Osteoblast (primary cell): ENCODE results near the gene STAG3. TPM values are rescaled to one million over a fixed set of nuclear protein-coding genes. Genes with fewer than 3 reads are reported as not detected.
A peak's percentile ranks its signal among the peaks of the same experiment; 100 is the strongest.
"Not testable (repeated sequence)": the region's sequence is repeated elsewhere in the genome, so short reads cannot be mapped to it uniquely, and the experiment has no call there.

Experiments
- DNase-seq: peaks from one replicate; pipeline ENCODE4 v3.0.0; 2011; ENCODE audit warnings: low spot score, mixed read lengths; ENCODE audit not compliant: insufficient read length; ENCODE audit errors: missing footprints
- H2AFZ ChIP-seq: 2 replicates; pipeline ENCODE4 v1.6.0; 2011; ENCODE audit warnings: mild to moderate bottlenecking, low read length
- H3K27ac ChIP-seq: 2 replicates; pipeline ENCODE4 v1.5.1; 2011; ENCODE audit warnings: mild to moderate bottlenecking, low read depth, low read length, moderate library complexity
- H3K27me3 ChIP-seq: 2 replicates; pipeline ENCODE4 v1.6.0; 2012; ENCODE audit warnings: mild to moderate bottlenecking, control low read depth, inconsistent platforms, low read length, moderate library complexity; ENCODE audit not compliant: insufficient read depth
- H3K36me3 ChIP-seq: 2 replicates; pipeline ENCODE4 v1.5.1; 2011; ENCODE audit warnings: mild to moderate bottlenecking, low read length, control low read depth, moderate library complexity; ENCODE audit not compliant: insufficient read depth
- H3K4me1 ChIP-seq: 2 replicates; pipeline ENCODE4 v1.5.1; 2011; ENCODE audit warnings: mild to moderate bottlenecking, low read length, control low read depth, moderate library complexity; ENCODE audit not compliant: insufficient read depth
- H3K4me2 ChIP-seq: 2 replicates; pipeline ENCODE4 v1.6.0; 2011; ENCODE audit warnings: mild to moderate bottlenecking, low read length; ENCODE audit not compliant: insufficient read depth
- H3K4me3 ChIP-seq: fragments of 200-600 bp; sonication (generic); 3 replicates; pipeline ENCODE4 v1.5.1; 2012; ENCODE audit warnings: mild to moderate bottlenecking, low read length, inconsistent platforms; ENCODE audit not compliant: insufficient read depth
- H3K79me2 ChIP-seq: 2 replicates; pipeline ENCODE4 v1.6.0; 2012; ENCODE audit warnings: mild to moderate bottlenecking, low read length, control low read depth, inconsistent platforms; ENCODE audit not compliant: insufficient read depth
- H3K9me3 ChIP-seq: 2 replicates; pipeline ENCODE4 v1.5.1; 2011; ENCODE audit warnings: low read depth, low read length, control low read depth
- H4K20me1 ChIP-seq: 2 replicates; pipeline ENCODE4 v1.6.0; 2012; ENCODE audit warnings: mild to moderate bottlenecking, low read length, control low read depth; ENCODE audit not compliant: insufficient read depth
- total RNA-seq: library from RNA; depleted of rRNA; stranded (reverse); fragments of >200 nt; gene quantifications from 2 replicates; pipeline ENCODE4 v1.2.3, GENCODE V29; 2012
- TF ChIP-seq, protein P1 (sequence below): IDR thresholded peaks from 2 replicates; pipeline ENCODE4 v1.5.1; 2011; ENCODE audit warnings: mild to moderate bottlenecking, low read depth, low read length, moderate library complexity; ENCODE audit errors: extremely low read depth

The STAG3 gene
- total RNA-seq, 1 donor: 1.4 TPM

DNA sequence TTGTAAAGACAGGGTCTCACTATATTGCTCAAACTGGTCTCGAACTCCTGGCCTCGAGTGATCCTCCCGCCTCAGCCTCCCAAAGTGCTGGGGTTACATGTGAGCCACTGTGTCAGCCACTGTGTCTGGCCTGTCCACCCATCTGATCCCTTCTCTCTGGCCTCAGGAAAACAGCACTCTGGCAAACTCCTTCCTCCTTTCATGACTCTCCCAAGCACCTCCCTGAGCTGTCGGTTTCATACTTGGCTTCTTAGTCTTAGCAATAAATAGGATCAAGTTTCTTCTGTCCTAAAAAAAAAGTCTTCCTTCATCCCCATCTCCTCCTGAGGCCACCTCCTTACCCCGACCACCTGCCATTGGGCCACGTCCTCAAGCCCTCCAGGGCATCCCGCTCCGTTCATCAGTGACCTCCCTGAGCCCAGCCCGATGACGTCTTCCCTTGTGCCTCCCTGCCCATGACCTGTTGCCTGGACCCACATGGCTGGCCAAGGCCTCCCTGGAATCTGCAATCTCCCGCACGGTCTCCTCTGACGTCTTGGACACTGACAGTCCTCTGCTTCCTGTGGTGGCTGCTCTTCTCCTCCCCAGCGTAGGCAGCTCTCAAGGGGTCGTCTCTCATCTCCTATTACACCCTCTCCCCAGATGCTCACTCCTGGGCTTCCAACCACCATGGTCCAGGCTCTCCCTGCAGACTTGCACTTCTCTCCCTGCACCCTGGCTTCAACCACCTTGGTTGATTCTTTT is 68.6 kb downstream of the STAG3 start:
- not testable (repeated sequence) for H3K9me3 ChIP-seq, H3K4me3 ChIP-seq, H3K27ac ChIP-seq, H3K79me2 ChIP-seq, H3K4me1 ChIP-seq, H2AFZ ChIP-seq, H3K36me3 ChIP-seq, H3K27me3 ChIP-seq, H3K4me2 ChIP-seq
- DNase-seq: peak; percentile 47
- peaks cover 18% of the 10 kb centered on the region for H4K20me1 ChIP-seq

DNA sequence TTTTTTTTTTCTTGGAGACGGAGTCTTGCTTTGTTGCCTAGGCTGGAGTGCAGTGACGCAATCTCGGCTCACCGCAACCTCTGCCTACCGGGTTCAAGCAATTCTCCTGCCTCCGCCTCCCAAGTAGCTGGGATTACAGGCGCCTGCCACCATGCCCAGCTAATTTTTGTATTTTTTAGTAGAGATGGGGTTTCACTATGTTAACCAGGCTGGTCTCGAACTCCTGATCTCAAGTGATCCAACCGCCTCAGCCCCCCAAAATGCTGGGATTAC is 69.1 kb downstream of the STAG3 start:
- not testable (repeated sequence) for H2AFZ ChIP-seq, DNase-seq, H3K36me3 ChIP-seq, H3K27me3 ChIP-seq, H3K4me3 ChIP-seq, H3K79me2 ChIP-seq, H3K4me1 ChIP-seq, H3K4me2 ChIP-seq, H3K9me3 ChIP-seq, H3K27ac ChIP-seq
- peaks cover 18% of the 10 kb centered on the region for H4K20me1 ChIP-seq

DNA sequence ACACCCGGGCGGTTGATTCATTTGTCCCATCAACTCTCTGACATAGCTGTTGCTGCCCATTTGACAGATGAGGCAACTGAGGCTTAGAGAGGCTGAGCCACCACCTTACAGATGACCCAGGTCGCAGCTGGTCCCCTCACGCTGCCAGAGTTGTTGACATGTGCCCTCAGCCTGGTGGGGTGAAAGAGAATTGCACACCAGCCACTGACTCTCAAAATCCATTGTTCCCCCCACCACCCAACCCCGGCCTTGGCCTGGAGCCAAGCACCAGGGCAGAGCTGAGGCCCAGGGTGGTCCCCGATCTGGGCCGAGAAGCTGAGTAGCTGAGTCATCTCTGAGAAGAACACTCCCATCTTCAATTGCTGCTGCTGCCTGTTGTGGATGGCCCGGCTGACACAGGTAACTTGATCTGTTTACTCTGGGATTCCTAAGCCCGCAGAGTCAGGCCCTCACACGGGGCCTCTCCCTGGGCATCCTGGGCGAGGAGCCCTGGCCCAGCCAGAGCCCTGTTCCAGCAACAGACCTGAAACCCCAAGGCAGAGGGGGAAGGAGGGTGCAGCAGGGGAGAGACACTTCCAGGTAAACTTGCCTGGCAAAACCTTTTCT is 69.5 kb downstream of the STAG3 start:
- no peak overlapping the region for H3K4me3 ChIP-seq
- no peaks in the 10 kb centered on the region for H3K27me3 ChIP-seq
- no peaks in the 10 kb centered on the region for H3K9me3 ChIP-seq
- no peaks in the 10 kb centered on the region for H3K36me3 ChIP-seq
- H3K79me2 ChIP-seq: no peaks in the 10 kb centered on the region
- TF ChIP-seq, protein P1, sequence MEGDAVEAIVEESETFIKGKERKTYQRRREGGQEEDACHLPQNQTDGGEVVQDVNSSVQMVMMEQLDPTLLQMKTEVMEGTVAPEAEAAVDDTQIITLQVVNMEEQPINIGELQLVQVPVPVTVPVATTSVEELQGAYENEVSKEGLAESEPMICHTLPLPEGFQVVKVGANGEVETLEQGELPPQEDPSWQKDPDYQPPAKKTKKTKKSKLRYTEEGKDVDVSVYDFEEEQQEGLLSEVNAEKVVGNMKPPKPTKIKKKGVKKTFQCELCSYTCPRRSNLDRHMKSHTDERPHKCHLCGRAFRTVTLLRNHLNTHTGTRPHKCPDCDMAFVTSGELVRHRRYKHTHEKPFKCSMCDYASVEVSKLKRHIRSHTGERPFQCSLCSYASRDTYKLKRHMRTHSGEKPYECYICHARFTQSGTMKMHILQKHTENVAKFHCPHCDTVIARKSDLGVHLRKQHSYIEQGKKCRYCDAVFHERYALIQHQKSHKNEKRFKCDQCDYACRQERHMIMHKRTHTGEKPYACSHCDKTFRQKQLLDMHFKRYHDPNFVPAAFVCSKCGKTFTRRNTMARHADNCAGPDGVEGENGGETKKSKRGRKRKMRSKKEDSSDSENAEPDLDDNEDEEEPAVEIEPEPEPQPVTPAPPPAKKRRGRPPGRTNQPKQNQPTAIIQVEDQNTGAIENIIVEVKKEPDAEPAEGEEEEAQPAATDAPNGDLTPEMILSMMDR: no peak
- H3K4me1 ChIP-seq: peaks cover 5% of the 10 kb centered on the region
- no peak overlapping the region for H3K4me2 ChIP-seq
- H2AFZ ChIP-seq: no peak overlapping the region
- H4K20me1 ChIP-seq: peaks cover 18% of the 10 kb centered on the region
- peak; percentile 94 for DNase-seq
- H3K27ac ChIP-seq: no peak overlapping the region

DNA sequence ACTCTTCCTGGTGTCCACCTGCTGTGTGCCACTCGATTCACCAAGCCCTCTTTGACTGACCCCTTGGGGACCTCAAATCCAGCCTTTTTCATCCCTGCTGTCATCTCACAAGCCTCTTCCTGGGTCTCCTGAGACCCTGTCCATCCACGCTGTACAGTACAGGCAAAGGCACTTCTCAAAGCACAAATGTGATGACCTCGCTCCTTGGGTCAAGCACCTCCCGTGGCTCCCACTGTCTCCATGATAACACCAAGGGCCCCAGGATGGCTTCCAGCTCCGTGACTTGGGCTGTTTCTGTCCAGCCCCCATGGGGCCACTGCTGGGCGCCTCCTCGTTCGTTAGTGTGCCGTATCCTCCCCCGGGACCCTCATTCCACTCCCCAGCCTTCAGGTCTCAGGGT is 70.8 kb downstream of the STAG3 start:
- DNase-seq: no peak
- no peak overlapping the region for H3K4me3 ChIP-seq
- no peaks in the 10 kb centered on the region for H3K27me3 ChIP-seq

DNA sequence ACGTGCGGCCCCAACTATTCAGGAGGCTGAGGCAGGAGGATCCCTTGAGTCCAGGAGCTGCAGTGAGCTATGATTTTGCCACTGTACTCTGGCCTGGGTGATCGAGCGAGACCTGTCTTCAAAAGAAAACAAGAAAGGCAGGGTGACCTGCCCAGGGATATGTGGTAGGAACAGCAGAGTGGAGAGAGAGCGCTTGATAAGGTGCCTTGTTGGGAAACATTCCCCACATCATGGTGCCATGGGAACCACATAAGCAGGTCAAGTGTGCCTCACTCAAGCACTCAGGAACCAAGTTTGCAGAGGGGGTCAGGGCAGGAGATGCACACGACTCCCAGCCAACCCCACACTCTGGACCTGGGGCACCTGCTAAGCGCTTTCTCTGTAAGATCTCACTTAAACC is 79.3 kb downstream of the STAG3 start:
- Histone ChIP-seq H3K36me3 (no peaks in the 10 kb centered on the region), H3K4me1 (no peaks in the 10 kb centered on the region), H2AFZ (no peak overlapping the region), H3K27me3 (no peaks in the 10 kb centered on the region), H3K4me3 (no peak overlapping the region), H3K27ac (no peak overlapping the region), H4K20me1 (peaks cover 3% of the 10 kb centered on the region), H3K4me2 (no peak overlapping the region), H3K79me2 (no peaks in the 10 kb centered on the region), H3K9me3 (no peaks in the 10 kb centered on the region)
- TF ChIP-seq, protein P1: no peak
- peak; percentile 23 for DNase-seq

More for the DNA sequence above, 70.8 kb downstream of the STAG3 start:
- no peak overlapping the region for H3K4me2 ChIP-seq
- H3K4me1 ChIP-seq: peaks cover 5% of the 10 kb centered on the region
- peaks cover 18% of the 10 kb centered on the region for H4K20me1 ChIP-seq
- H3K27ac ChIP-seq: no peak overlapping the region
- no peaks in the 10 kb centered on the region for H3K79me2 ChIP-seq
- H2AFZ ChIP-seq: no peak overlapping the region
- H3K36me3 ChIP-seq: no peaks in the 10 kb centered on the region
- no peaks in the 10 kb centered on the region for H3K9me3 ChIP-seq
- TF ChIP-seq, protein P1: no peak

DNA sequence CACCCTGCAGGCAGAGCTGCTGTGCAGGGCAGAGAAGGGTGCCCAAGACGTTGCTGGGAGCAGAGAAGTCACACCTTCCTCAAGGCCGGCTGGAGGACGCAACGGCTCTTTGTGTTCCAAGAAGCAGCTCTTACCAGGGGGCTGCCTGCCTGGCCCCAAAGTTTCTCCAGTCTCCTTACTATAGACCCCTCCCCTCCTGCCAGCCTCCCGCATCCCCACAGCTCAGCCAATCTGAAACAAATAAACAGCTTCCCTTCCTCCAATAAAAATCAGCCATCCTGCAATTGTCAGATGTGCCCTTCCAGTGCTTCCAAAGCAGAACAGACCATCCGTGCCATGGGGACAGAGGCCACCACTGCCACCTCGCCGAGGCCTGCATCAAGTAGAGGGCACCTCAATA is 82.3 kb downstream of the STAG3 start:
- H4K20me1 ChIP-seq, H3K79me2 ChIP-seq, H2AFZ ChIP-seq, H3K4me1 ChIP-seq, H3K4me2 ChIP-seq, H3K4me3 ChIP-seq, H3K27me3 ChIP-seq, H3K36me3 ChIP-seq, H3K27ac ChIP-seq, DNase-seq, H3K9me3 ChIP-seq: not testable (repeated sequence)

DNA sequence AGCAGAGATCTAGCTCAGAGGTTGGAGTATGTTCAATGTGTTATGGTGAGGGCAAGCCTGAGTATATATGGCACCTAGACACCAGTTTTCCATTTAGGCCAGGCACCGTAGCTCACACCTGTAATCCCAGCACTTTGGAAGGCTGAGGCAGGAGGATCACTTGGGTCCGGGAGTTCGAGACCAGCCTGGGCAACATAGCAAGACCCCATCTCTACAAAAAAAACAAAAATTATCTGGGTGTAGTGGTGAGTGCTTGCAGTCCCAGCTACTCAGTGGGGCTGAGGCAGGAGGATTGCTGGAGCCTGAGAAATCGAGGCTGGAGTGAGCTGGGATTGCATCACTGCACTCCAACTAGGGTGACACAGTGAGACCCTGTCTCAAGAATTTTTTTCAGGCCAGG is 85.2 kb downstream of the STAG3 start:
- not testable (repeated sequence) for H3K36me3 ChIP-seq, H3K4me3 ChIP-seq, H3K27ac ChIP-seq, H3K79me2 ChIP-seq, H3K9me3 ChIP-seq, DNase-seq, H3K27me3 ChIP-seq, H3K4me2 ChIP-seq, H2AFZ ChIP-seq, H3K4me1 ChIP-seq
- H4K20me1 ChIP-seq: peaks cover 13% of the 10 kb centered on the region
